ENCODE data around the gene SLC49A3. TPM values are rescaled to one million over a fixed set of nuclear protein-coding genes. Genes with fewer than 3 reads are reported as not detected.

SLC49A3 gene
- total RNA-seq, 2 donors from 2014 or later: 15.1 to 16.4 TPM

DNA sequence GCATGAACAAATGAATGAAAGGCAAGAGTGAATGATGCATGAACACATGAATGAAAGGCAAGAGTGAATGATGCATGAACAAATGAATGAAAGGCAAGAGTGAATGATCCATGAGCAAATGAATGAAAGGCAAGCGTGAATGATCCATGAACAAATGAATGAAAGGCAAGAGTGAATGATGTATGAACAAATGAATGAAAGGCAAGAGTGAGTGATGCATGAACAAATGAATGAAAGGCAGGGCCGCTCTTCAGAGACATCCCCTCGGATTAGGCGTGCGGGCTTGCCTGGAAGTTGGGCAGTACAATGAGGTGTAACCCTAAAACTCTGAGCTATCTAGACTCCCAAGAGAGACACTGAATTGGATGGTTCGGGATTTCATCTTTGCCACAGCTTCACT is 20.4 kb upstream of the SLC49A3 start:
- Histone ChIP-seq H3K27me3 (ENCODE audit: control insufficient read depth, insufficient read depth, low read length, poor library complexity, severe bottlenecking) (peaks cover 6% of the 10 kb centered on the region), H3K36me3 (ENCODE audit: control insufficient read depth, insufficient read depth, low read length) (peaks cover 43% of the 10 kb centered on the region), H3K9ac (ENCODE audit: extremely low read depth, low read length, poor library complexity, severe bottlenecking) (no peak overlapping the region), H3K9me3 (ENCODE audit: control insufficient read depth, low read length) (no peaks in the 10 kb centered on the region), H3K27ac (ENCODE audit: low read depth, low read length) (no peak overlapping the region), H3K4me1 (ENCODE audit: control insufficient read depth, insufficient read depth, low read length) (no peaks in the 10 kb centered on the region), H3K4me3 (ENCODE audit: low read length) (peak overlapping the region; percentile 38)
- TF ChIP-seq, protein P1, sequence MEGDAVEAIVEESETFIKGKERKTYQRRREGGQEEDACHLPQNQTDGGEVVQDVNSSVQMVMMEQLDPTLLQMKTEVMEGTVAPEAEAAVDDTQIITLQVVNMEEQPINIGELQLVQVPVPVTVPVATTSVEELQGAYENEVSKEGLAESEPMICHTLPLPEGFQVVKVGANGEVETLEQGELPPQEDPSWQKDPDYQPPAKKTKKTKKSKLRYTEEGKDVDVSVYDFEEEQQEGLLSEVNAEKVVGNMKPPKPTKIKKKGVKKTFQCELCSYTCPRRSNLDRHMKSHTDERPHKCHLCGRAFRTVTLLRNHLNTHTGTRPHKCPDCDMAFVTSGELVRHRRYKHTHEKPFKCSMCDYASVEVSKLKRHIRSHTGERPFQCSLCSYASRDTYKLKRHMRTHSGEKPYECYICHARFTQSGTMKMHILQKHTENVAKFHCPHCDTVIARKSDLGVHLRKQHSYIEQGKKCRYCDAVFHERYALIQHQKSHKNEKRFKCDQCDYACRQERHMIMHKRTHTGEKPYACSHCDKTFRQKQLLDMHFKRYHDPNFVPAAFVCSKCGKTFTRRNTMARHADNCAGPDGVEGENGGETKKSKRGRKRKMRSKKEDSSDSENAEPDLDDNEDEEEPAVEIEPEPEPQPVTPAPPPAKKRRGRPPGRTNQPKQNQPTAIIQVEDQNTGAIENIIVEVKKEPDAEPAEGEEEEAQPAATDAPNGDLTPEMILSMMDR (conservative IDR thresholded peaks at IDR 0.05): no peak
- DNase-seq: no peak
- Mint-ChIP-seq H3K27me3 (ENCODE audit: insufficient read depth) (peaks cover 5% of the 10 kb centered on the region), H3K4me1 (no peaks in the 10 kb centered on the region), H3K4me3 (no peak overlapping the region), H3K36me3 (ENCODE audit: low read depth) (peaks cover 35% of the 10 kb centered on the region), H3K9me3 (peaks cover 10% of the 10 kb centered on the region), H3K27ac (no peak overlapping the region)
- WGBS, 2 experiments (ENCODE audit: insufficient coverage in 1 of 2, insufficient read length in 1 of 2): 94 to 100% methylated on average over 6 of the region's 6 CpGs

DNA sequence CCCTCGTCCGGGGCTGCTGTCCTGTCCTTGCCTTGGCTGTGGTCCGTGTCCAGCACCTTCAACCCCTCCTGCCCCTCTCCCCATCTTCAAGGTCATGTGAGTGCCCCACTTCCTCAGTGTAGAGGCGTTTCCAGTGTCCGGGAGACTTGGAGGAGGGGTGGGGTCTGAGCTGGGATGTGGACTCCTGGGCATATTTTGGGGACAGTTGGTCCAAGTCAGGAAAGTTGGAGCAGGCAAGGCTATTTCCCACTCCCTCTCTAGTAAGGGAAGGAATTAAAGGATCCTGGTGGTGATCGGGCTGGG is 19.6 kb upstream of the SLC49A3 start:
- Histone ChIP-seq H3K36me3 (ENCODE audit: control insufficient read depth, insufficient read depth, low read length) (peaks cover 37% of the 10 kb centered on the region), H3K4me1 (ENCODE audit: control insufficient read depth, insufficient read depth, low read length) (no peaks in the 10 kb centered on the region), H3K27me3 (ENCODE audit: control insufficient read depth, insufficient read depth, low read length, poor library complexity, severe bottlenecking) (peaks cover 6% of the 10 kb centered on the region), H3K9ac (ENCODE audit: extremely low read depth, low read length, poor library complexity, severe bottlenecking) (no peak overlapping the region), H3K27ac (ENCODE audit: low read depth, low read length) (no peak overlapping the region), H3K4me3 (ENCODE audit: low read length) (peak overlapping the region; percentile 89), H3K9me3 (ENCODE audit: control insufficient read depth, low read length) (no peaks in the 10 kb centered on the region)
- no peak for DNase-seq
- TF ChIP-seq, protein P1 (conservative IDR thresholded peaks at IDR 0.05): no peak
- WGBS, 2 experiments (ENCODE audit: insufficient coverage in 1 of 2, insufficient read length in 1 of 2): 90 to 92% methylated on average over 2 to 6 of the region's 6 CpGs
- H3K27ac Mint-ChIP-seq: no peak overlapping the region
- peaks cover 8% of the 10 kb centered on the region for H3K27me3 Mint-ChIP-seq (ENCODE audit: insufficient read depth)
- H3K36me3 Mint-ChIP-seq (ENCODE audit: low read depth): peaks cover 30% of the 10 kb centered on the region
- H3K9me3 Mint-ChIP-seq: peaks cover 10% of the 10 kb centered on the region
- H3K4me1 Mint-ChIP-seq: no peaks in the 10 kb centered on the region
- H3K4me3 Mint-ChIP-seq: peak overlapping the region; percentile 29

DNA sequence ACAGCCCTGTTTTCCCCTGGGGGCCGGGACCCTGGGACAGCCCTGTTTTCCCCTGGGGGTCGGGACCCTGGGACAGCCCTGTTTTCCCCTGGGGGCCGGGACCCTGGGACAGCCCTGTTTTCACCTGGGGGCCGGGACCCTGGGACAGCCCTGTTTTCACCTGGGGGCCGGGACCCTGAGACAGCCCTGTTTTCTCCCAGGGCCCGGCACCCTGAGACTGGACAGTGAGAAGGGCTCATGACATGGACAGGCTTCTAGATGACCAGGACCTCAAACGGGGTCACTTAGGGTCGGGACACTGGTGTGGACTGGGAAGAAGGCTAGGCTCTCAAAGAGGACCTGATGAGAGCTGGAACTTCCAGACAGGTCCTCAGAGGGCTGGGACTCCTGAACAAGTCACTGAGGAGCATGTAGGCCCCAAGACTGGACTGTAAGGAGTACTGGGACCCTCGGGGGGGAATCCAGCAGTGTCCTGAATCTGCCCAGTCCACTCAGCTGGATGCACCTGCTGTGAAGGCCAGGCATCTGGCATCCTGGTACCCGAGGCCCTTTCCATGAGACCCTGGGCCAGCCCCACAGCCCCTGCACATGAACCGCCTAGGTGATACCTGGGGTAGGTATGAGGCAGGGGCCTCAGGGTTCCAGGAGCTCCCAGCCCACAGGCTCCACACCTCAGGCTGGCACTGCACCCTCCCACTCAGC is 19.1 kb upstream of the SLC49A3 start:
- no peaks in the 10 kb centered on the region for H3K4me1 ChIP-seq (ENCODE audit: control insufficient read depth, insufficient read depth, low read length)
- H3K36me3 ChIP-seq (ENCODE audit: control insufficient read depth, insufficient read depth, low read length): peaks cover 34% of the 10 kb centered on the region
- peak overlapping the region; percentile 29 for H3K4me3 Mint-ChIP-seq
- H3K27me3 Mint-ChIP-seq (ENCODE audit: insufficient read depth): peaks cover 8% of the 10 kb centered on the region
- no peaks in the 10 kb centered on the region for H3K4me1 Mint-ChIP-seq
- H3K4me3 ChIP-seq (ENCODE audit: low read length): peak overlapping the region; percentile 89
- no peak for DNase-seq
- H3K9ac ChIP-seq (ENCODE audit: extremely low read depth, low read length, poor library complexity, severe bottlenecking): no peak overlapping the region
- no peaks in the 10 kb centered on the region for H3K9me3 ChIP-seq (ENCODE audit: control insufficient read depth, low read length)
- peaks cover 6% of the 10 kb centered on the region for H3K27me3 ChIP-seq (ENCODE audit: control insufficient read depth, insufficient read depth, low read length, poor library complexity, severe bottlenecking)
- H3K27ac ChIP-seq (ENCODE audit: low read depth, low read length): no peak overlapping the region
- H3K9me3 Mint-ChIP-seq: peaks cover 10% of the 10 kb centered on the region
- no peak overlapping the region for H3K27ac Mint-ChIP-seq
- 97 to 100% methylated on average over 3 to 11 of the region's 11 CpGs for WGBS, 2 experiments (ENCODE audit: insufficient coverage in 1 of 2, insufficient read length in 1 of 2)
- TF ChIP-seq, protein P1 (conservative IDR thresholded peaks at IDR 0.05): no peak
- peaks cover 30% of the 10 kb centered on the region for H3K36me3 Mint-ChIP-seq (ENCODE audit: low read depth)
